ENCODE measurements around the gene KRTAP5-9. TPM values are rescaled to one million over a fixed set of nuclear protein-coding genes. Genes with fewer than 3 reads are reported as not detected.

The KRTAP5-9 gene
- total and polyA plus RNA-seq, 2 donors (not counting 3 experiments of a cell fraction or from before 2014, with no cell fraction given), result 0.28 TPM; not detected in 1

- H3K4me2 ChIP-seq (ENCODE audit: insufficient read depth, low read length), result no peak overlapping the region
- POLR2A ChIA-PET, result no interaction called here
- H3K9me3 ChIP-seq (replicated peaks; ENCODE audit: control insufficient read depth, insufficient read depth, low read length), result no peaks in the 10 kb centered on the region
- H2AFZ ChIP-seq (ENCODE audit: low read depth, low read length), result no peak overlapping the region
- H3K9ac ChIP-seq (replicated peaks; ENCODE audit: extremely low read depth, insufficient read depth, low read length), result no peak overlapping the region
- H3K9me1 ChIP-seq (replicated peaks; ENCODE audit: control insufficient read depth, extremely low read depth, insufficient read depth, low read length), result no peaks in the 10 kb centered on the region
- no peak for TF ChIP-seq MYC (IDR thresholded peaks at IDR 0.05; ENCODE audit: low read depth, low read length)
- no peak for TF ChIP-seq GATA2 (IDR thresholded peaks at IDR 0.05; ENCODE audit: insufficient read depth, insufficient read length, low read depth, low read length)
- TF ChIP-seq MAX (IDR thresholded peaks at IDR 0.05; ENCODE audit: insufficient read depth, insufficient read length), result no peak
- TF ChIP-seq, protein P1, sequence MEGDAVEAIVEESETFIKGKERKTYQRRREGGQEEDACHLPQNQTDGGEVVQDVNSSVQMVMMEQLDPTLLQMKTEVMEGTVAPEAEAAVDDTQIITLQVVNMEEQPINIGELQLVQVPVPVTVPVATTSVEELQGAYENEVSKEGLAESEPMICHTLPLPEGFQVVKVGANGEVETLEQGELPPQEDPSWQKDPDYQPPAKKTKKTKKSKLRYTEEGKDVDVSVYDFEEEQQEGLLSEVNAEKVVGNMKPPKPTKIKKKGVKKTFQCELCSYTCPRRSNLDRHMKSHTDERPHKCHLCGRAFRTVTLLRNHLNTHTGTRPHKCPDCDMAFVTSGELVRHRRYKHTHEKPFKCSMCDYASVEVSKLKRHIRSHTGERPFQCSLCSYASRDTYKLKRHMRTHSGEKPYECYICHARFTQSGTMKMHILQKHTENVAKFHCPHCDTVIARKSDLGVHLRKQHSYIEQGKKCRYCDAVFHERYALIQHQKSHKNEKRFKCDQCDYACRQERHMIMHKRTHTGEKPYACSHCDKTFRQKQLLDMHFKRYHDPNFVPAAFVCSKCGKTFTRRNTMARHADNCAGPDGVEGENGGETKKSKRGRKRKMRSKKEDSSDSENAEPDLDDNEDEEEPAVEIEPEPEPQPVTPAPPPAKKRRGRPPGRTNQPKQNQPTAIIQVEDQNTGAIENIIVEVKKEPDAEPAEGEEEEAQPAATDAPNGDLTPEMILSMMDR (IDR thresholded peaks at IDR 0.05; ENCODE audit: extremely low read depth in 1 of 2, insufficient read depth in 1 of 2, low read depth in 1 of 2, low read length in 2 of 2), result no peak
- TF ChIP-seq EZH2 (IDR thresholded peaks at IDR 0.05; ENCODE audit: borderline replicate concordance, low read depth, low read length, severe bottlenecking), result no peak
- no peak for TF ChIP-seq POLR2AphosphoS5 (IDR thresholded peaks at IDR 0.05; ENCODE audit: insufficient read depth, low read depth, low read length)
- TF ChIP-seq POLR2A (IDR thresholded peaks at IDR 0.05; ENCODE audit: low read depth, low read length), result no peak
- TF ChIP-seq JUN (IDR thresholded peaks at IDR 0.05; ENCODE audit: borderline replicate concordance, insufficient read depth, insufficient read length, low read depth), result no peak
- no peak for TF ChIP-seq FOS (IDR thresholded peaks at IDR 0.05; ENCODE audit: borderline replicate concordance, insufficient read depth, low read length)
- intact Hi-C loops (cut with micrococcal nuclease) (no loop called here), dilution Hi-C loops (cut with MboI; ENCODE audit: extremely low pct_ligation_motif_present, low sequenced_read_pairs) (no loop called here)
- H4K20me1 ChIP-seq (replicated peaks; ENCODE audit: control insufficient read depth, extremely low read depth, insufficient read depth, low read length), result no peaks in the 10 kb centered on the region
- DNase-seq (ENCODE audit: low read depth, low spot score) (no peak), FAIRE-seq (no peak)
- no TSS peak for BruUV-seq (replicated peaks)
- no peaks in the 10 kb centered on the region for H3K4me1 ChIP-seq (ENCODE audit: control insufficient read depth, extremely low read depth, insufficient read depth, low read length)
- H3K27me3 ChIP-seq (ENCODE audit: control insufficient read depth in 2 of 2, insufficient read depth in 2 of 2, low read length in 2 of 2), result no peaks in the 10 kb centered on the region
- no peak overlapping the region for H3K4me3 ChIP-seq (replicated peaks in 1 of 3; ENCODE audit: insufficient read depth in 1 of 3, low read depth in 1 of 3, low read length in 3 of 3)
- H3K27ac ChIP-seq (ENCODE audit: insufficient read depth, low read depth, low read length), result no peak overlapping the region
- CTCF ChIA-PET, result interaction anchor here (1.1 kb wide), 1 partner anchor 45 kb away, joined by 4 read pairs; no protein-coding TSS in a partner anchor
- no peaks in the 10 kb centered on the region for H3K36me3 ChIP-seq (ENCODE audit: control insufficient read depth in 2 of 2, extremely low read depth in 1 of 2, insufficient read depth in 2 of 2, low read length in 2 of 2)
- no peaks in the 10 kb centered on the region for H3K79me2 ChIP-seq (ENCODE audit: control insufficient read depth, insufficient read depth, low read length)
These were observed 29.4 kb upstream of the KRTAP5-9 start for GRCh38 chr11:71518506-71519471.
